Stimulated activated naive CD8-positive, alpha-beta T cell treated with anti-CD3 and anti-CD28 coated beads, Interleukin-15, Interleukin-2, amounts not matched to agents 100 ng/mL and 50 ng/mL, for 24 hours (primary cell): ENCODE measurements around the gene RCAN1.
"Not testable (repeated sequence)": the region's sequence is repeated elsewhere in the genome, so short reads cannot be mapped to it uniquely, and the experiment has no call there.

Experiments
- H3K27ac Mint-ChIP-seq: one replicate; pipeline ENCODE4 v1.8.0; 2021; ENCODE audit warnings: mild to moderate bottlenecking, mixed read lengths
- H3K27me3 Mint-ChIP-seq: one replicate; pipeline ENCODE4 v1.8.0; 2021; ENCODE audit warnings: mixed read lengths
- H3K36me3 Mint-ChIP-seq: one replicate; pipeline ENCODE4 v1.8.0; 2021; ENCODE audit warnings: low read depth, mixed read lengths
- H3K4me1 Mint-ChIP-seq: one replicate; pipeline ENCODE4 v1.8.0; 2021; ENCODE audit warnings: low read depth, mixed read lengths
- H3K4me3 Mint-ChIP-seq: one replicate; pipeline ENCODE4 v1.8.0; 2021; ENCODE audit warnings: mild to moderate bottlenecking, mixed read lengths
- H3K9me3 Mint-ChIP-seq: one replicate; pipeline ENCODE4 v1.8.0; 2021; ENCODE audit warnings: mixed read lengths

Gene RCAN1

GRCh38 chr21:34499116-34499515 is 115.8 kb downstream of the RCAN1 start:
- Mint-ChIP-seq H3K27me3 (peaks cover 21% of the 10 kb centered on the region), H3K9me3 (peaks cover 30% of the 10 kb centered on the region), H3K36me3 (no peaks in the 10 kb centered on the region)

GRCh38 chr21:34498623-34499022 is 116.3 kb downstream of the RCAN1 start:
- Mint-ChIP-seq H3K36me3 (no peaks in the 10 kb centered on the region), H3K27ac (no peak overlapping the region), H3K4me3 (no peak overlapping the region), H3K4me1 (no peaks in the 10 kb centered on the region), H3K27me3 (peaks cover 16% of the 10 kb centered on the region), H3K9me3 (peaks cover 30% of the 10 kb centered on the region)

More at GRCh38 chr21:34499116-34499515, 115.8 kb downstream of the RCAN1 start:
- Mint-ChIP-seq H3K4me1 (no peaks in the 10 kb centered on the region), H3K27ac (no peak overlapping the region), H3K4me3 (no peak overlapping the region)

DNA sequence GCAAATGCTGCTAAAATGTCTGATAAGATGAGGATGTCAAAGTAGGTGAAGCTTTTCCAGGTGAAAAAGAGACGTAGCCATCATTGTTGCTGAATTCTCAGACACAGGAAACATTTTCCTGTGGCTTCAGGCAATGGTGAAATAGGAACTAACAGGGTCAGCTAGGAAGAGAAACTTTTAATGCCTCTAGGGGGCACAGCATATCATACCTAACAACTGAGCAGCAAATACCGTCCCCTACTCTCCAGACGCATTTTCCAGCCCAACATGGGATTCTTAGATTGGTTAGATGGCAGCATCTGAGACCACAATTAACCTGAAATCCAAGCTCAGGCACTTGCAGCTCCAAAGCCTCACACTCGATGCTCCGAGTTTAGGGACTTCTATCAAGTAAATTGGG is 131.1 kb downstream of the RCAN1 start:
- H3K27ac Mint-ChIP-seq, H3K27me3 Mint-ChIP-seq, H3K9me3 Mint-ChIP-seq, H3K4me1 Mint-ChIP-seq, H3K4me3 Mint-ChIP-seq, H3K36me3 Mint-ChIP-seq: not testable (repeated sequence)

DNA sequence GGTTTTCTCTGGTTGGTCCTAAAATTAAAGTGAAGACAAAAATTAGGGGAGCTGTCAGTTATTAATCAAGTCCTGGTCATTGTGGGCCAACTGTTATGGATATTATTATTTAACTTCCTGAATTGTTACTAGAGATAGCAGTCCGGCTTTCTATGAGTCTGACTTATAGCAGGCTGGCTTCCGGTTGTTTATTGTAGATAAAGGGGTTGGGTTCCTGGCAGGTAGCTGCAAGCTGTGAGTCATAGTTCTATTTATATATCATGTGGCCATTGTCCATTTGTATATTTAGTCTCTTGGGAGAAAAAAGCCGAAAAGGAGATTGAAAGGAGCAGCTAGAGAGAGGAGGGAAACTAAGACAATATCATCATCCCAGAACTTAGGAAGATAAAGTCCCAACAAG is 131.5 kb downstream of the RCAN1 start:
- H3K4me3 Mint-ChIP-seq, H3K4me1 Mint-ChIP-seq, H3K36me3 Mint-ChIP-seq, H3K9me3 Mint-ChIP-seq, H3K27me3 Mint-ChIP-seq, H3K27ac Mint-ChIP-seq: not testable (repeated sequence)

DNA sequence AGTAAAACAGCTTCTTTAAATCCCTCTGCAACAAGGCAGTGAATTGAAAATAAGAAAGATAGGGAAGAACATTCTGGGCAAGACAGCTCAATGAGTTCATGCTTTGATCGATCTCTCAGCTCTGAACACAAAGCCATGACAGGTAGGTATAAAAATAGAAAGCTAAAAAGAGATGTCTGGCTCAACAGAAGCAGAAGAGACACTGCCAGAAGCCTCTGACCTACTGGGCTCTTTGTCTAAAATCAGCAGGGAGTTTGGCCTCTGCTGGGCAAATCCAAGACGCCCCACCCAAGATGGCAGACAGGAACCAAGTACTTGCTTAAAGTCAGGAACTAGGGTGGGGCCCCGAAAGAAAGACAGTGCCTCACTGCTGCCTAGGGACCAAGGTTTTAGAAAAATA is 147.6 kb downstream of the RCAN1 start:
- not testable (repeated sequence) for H3K4me1 Mint-ChIP-seq, H3K27me3 Mint-ChIP-seq, H3K27ac Mint-ChIP-seq, H3K9me3 Mint-ChIP-seq, H3K4me3 Mint-ChIP-seq, H3K36me3 Mint-ChIP-seq
